Endothelial cell of coronary artery (primary cell): Measurements from ENCODE around the gene CYP4F12. TPM values are rescaled to one million over a fixed set of nuclear protein-coding genes. Genes with fewer than 3 reads are reported as not detected.

Experiments used
- total RNA-seq: library from RNA; depleted of rRNA; stranded (reverse); fragments of >200 nt; gene quantifications from 2 replicates; pipeline ENCODE4 v1.2.3, GENCODE V29; 2014

Gene CYP4F12, protein sequence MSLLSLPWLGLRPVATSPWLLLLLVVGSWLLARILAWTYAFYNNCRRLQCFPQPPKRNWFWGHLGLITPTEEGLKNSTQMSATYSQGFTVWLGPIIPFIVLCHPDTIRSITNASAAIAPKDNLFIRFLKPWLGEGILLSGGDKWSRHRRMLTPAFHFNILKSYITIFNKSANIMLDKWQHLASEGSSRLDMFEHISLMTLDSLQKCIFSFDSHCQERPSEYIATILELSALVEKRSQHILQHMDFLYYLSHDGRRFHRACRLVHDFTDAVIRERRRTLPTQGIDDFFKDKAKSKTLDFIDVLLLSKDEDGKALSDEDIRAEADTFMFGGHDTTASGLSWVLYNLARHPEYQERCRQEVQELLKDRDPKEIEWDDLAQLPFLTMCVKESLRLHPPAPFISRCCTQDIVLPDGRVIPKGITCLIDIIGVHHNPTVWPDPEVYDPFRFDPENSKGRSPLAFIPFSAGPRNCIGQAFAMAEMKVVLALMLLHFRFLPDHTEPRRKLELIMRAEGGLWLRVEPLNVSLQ
- not detected in 2 replicates for total RNA-seq

DNA sequence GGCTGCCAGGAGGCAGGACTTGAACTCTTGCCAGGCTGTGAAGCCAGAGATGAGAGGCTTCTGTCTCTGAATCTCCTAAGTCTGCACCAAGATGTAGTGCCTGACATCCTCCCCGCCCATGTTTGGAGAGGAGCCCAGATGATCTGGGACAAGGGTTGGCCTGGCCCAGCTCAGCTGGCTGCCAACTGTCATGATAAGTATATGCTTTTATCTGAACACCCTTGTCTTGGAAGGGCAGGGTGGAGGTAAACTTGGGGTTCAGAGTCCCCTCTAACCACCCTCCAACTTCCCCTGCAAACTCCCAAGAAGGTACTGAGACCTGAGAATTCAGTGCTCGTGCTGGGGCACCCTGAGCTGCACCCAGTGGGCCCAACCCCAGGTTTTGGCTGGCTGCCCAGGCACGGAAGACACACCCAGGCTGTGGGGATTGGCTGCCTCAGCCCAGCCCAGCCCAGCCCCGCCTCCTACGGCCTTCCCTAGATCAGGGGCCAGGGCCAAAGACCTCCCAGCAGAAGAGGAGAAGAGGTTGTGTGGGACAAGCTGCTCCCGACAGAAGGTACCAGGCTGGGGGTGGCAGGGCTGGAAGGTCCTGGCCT is at the start of gene CYP4F12:
Gene CYP4F12 (plus strand): TSS at position 508 of the 596 bp plus-strand sequence. CDS start 443 bp downstream, outside the sequence.

DNA sequence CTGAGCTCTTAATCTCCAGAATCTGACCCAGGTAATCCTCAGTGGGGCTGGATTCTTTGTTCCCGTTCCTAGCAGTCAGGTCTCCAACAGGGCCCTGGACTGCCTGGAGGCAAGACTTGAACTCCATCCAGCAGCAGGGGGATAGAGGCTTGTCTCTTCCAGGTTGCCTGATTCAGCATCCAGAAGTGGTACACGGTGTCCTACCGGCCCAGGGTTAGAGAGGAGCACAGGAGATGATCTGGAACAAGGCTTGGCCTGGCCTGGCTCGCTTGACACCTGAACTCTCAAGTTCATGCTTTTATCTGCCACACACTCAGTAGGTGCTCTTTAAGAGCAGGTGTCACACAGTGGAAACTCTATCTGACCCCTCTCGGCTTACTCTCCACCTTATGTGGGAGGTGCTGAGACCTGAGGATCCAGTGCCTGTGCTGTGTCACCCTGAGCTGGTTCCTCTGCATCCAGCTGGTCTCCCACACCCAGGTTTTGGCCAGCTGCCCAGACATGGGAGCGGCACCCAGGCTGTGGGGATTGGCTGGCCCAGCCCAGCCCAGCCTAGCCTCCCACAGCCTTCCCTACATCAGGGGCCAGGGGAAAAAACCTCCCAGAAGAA is 32.5 kb upstream of the CYP4F12 start, which contains the start of gene CYP4F3:
Gene CYP4F3 (plus strand): TSS at position 604 of the 610 bp plus-strand sequence. CDS start 519 bp downstream, outside the sequence.

DNA sequence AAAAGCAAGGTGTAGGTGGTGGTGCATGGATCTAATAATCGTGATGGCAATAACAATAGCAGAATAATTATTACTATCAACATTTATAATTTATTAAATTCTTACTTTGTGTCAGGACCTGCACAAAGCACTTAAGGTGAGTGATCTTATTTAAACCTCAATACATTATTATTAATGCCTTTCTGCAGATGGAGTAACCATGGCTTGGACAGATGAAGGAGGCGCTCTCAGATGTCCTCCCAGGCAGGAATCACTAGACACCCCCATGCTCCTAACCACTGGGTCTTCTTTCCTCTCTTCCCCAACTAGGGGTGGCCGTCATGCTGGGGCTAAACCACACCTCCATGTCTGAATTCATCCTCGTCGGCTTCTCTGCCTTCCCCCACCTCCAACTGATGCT is 54.8 kb downstream of the CYP4F12 start, which contains the start of gene OR10H2:
Gene OR10H2 (plus strand): TSS at position 301 of the 400 bp plus-strand sequence. CDS start 20 bp downstream, at position 321.

DNA sequence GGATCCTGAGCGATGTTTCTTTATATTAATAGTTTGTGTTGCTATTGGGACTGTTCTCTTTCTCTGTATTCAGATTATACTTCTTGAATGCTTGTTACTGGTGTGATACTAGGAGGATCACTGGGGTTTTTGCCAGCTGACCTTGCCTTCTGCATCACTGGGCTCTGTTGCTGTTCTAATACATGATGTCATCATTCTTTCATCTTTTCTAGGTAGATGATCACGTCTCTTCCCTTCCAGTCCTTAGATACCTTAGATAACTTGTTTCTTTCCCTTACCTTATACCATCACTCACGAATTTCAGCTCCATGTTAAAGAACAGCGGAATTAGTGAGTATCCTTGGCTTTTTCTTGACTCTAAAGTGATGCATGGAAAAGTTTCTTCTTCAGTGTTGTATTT is 64.8 kb downstream of the CYP4F12 start, which contains the start of gene OR10H3:
Gene OR10H3 (plus strand): TSS at position 264 of the 400 bp plus-strand sequence. CDS start 3,408 bp downstream, outside the sequence.

Other genes with a start within 250 kb of the CYP4F12 start
- gene WIZ, start 223.1 kb upstream of the CYP4F12 start, total RNA-seq, result 6.4 and 9.0 TPM in 2 replicates
- gene RASAL3, start 208.5 kb upstream of the CYP4F12 start, total RNA-seq, result 2.8 and 4.7 TPM in 2 replicates
- under 0.01 TPM in 1 of 2 replicates, not detected in the other for gene PGLYRP2, start 193.6 kb upstream of the CYP4F12 start, total RNA-seq
- not detected in 2 replicates for gene CYP4F22, start 164.6 kb upstream of the CYP4F12 start, total RNA-seq
- gene CYP4F8, start 57.9 kb upstream of the CYP4F12 start, total RNA-seq, result not detected in 2 replicates
- not detected in 2 replicates for gene CYP4F3, start 32.2 kb upstream of the CYP4F12 start, total RNA-seq
- not detected in 2 replicates for gene OR10H2, start 54.9 kb downstream of the CYP4F12 start, total RNA-seq
- gene OR10H3, start 64.9 kb downstream of the CYP4F12 start, total RNA-seq, result not detected in 2 replicates
- gene OR10H5, start 114.6 kb downstream of the CYP4F12 start, total RNA-seq, result not detected in 2 replicates
- not detected in 2 replicates for gene OR10H1, start 142.6 kb downstream of the CYP4F12 start, total RNA-seq
- gene CYP4F2, start 225.0 kb downstream of the CYP4F12 start, total RNA-seq, result not detected in 2 replicates